ENCODE results near the gene BCO1.

DNA sequence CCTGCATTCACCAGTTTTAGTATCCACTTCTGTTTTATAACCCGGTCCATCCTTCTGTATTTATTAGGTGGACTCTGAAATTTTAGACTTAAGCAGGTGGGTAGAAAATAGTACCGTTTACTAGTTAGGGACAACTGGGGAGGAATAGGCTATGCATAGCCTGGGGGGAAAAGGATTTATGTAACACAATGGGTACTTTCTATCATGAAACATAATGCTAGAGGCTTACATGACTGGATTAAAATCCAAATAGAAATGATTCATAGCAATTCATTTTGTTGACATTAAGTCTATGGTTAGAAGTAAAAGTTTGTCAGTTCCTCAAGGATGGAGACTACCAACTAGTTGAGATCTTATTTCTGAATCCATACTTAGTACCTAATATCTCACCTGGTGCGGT, 94.9 kb downstream of the BCO1 start:
- TF ChIP-seq, protein P1, sequence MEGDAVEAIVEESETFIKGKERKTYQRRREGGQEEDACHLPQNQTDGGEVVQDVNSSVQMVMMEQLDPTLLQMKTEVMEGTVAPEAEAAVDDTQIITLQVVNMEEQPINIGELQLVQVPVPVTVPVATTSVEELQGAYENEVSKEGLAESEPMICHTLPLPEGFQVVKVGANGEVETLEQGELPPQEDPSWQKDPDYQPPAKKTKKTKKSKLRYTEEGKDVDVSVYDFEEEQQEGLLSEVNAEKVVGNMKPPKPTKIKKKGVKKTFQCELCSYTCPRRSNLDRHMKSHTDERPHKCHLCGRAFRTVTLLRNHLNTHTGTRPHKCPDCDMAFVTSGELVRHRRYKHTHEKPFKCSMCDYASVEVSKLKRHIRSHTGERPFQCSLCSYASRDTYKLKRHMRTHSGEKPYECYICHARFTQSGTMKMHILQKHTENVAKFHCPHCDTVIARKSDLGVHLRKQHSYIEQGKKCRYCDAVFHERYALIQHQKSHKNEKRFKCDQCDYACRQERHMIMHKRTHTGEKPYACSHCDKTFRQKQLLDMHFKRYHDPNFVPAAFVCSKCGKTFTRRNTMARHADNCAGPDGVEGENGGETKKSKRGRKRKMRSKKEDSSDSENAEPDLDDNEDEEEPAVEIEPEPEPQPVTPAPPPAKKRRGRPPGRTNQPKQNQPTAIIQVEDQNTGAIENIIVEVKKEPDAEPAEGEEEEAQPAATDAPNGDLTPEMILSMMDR (IDR thresholded peaks at IDR 0.05): no peak
- TF ChIP-seq EZH2 (IDR thresholded peaks at IDR 0.05) (no peak), EZH2phosphoT487 (IDR thresholded peaks at IDR 0.05) (no peak)

Measured in neural progenitor cell (in vitro differentiated cells).